ENCODE results near the gene SCN2A. TPM values are rescaled to one million over a fixed set of nuclear protein-coding genes. Genes with fewer than 3 reads are reported as not detected.

The SCN2A gene
- total and polyA plus RNA-seq, 2 donors (not counting 3 experiments of a cell fraction or from before 2014, with no cell fraction given) = not detected

DNA sequence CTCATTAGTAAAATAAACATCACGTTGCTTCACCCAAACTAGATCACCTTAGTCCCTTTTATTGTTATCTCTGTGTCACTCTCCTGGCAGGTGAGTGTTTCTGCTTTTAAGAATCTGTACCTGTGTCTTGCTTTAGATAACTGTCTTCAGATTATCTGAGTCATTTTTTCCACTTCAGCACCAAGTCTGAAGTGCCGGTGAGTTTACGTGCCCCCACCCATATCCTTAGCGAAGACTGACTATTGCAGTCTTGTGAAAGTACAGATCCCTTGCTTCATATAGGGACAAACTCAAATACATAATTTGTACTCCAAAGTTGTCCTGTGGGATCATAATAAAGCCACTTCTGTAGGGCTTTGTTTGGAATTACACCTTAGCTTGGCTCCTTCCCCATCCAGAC is 41.1 kb downstream of the SCN2A start:
- Histone ChIP-seq H3K4me1 (ENCODE audit: control insufficient read depth, extremely low read depth, insufficient read depth, low read length) (no peaks in the 10 kb centered on the region), H3K79me2 (ENCODE audit: control insufficient read depth, insufficient read depth, low read length) (no peaks in the 10 kb centered on the region), H3K9me3 (replicated peaks; ENCODE audit: control insufficient read depth, insufficient read depth, low read length) (no peaks in the 10 kb centered on the region), H3K4me3 (replicated peaks in 1 of 3; ENCODE audit: insufficient read depth in 1 of 3, low read depth in 1 of 3, low read length in 3 of 3) (no peak overlapping the region), H3K9me1 (replicated peaks; ENCODE audit: control insufficient read depth, extremely low read depth, insufficient read depth, low read length) (no peaks in the 10 kb centered on the region), H3K36me3 (ENCODE audit: control insufficient read depth in 2 of 2, extremely low read depth in 1 of 2, insufficient read depth in 2 of 2, low read length in 2 of 2) (no peaks in the 10 kb centered on the region), H3K27ac (ENCODE audit: insufficient read depth, low read depth, low read length) (no peak overlapping the region), H3K9ac (replicated peaks; ENCODE audit: extremely low read depth, insufficient read depth, low read length) (no peak overlapping the region), H2AFZ (ENCODE audit: low read depth, low read length) (no peak overlapping the region), H3K4me2 (ENCODE audit: insufficient read depth, low read length) (no peak overlapping the region), H4K20me1 (replicated peaks; ENCODE audit: control insufficient read depth, extremely low read depth, insufficient read depth, low read length) (no peaks in the 10 kb centered on the region), H3K27me3 (ENCODE audit: control insufficient read depth in 2 of 2, insufficient read depth in 2 of 2, low read length in 2 of 2) (no peaks in the 10 kb centered on the region)
- intact Hi-C loops (cut with micrococcal nuclease) (no loop called here), dilution Hi-C loops (cut with MboI; ENCODE audit: extremely low pct_ligation_motif_present, low sequenced_read_pairs) (no loop called here)
- CTCF ChIA-PET = no interaction called here
- FAIRE-seq = no peak
- no peak for DNase-seq (ENCODE audit: low read depth, low spot score)
- POLR2A ChIA-PET = no interaction called here
- BruUV-seq (replicated peaks) = no TSS peak
- TF ChIP-seq EZH2 (IDR thresholded peaks at IDR 0.05; ENCODE audit: borderline replicate concordance, low read depth, low read length, severe bottlenecking) (no peak), JUN (IDR thresholded peaks at IDR 0.05; ENCODE audit: borderline replicate concordance, insufficient read depth, insufficient read length, low read depth) (no peak), GATA2 (IDR thresholded peaks at IDR 0.05; ENCODE audit: insufficient read depth, insufficient read length, low read depth, low read length) (no peak), POLR2AphosphoS5 (IDR thresholded peaks at IDR 0.05; ENCODE audit: insufficient read depth, low read depth, low read length) (no peak), MYC (IDR thresholded peaks at IDR 0.05; ENCODE audit: low read depth, low read length) (no peak), POLR2A (IDR thresholded peaks at IDR 0.05; ENCODE audit: low read depth, low read length) (no peak), FOS (IDR thresholded peaks at IDR 0.05; ENCODE audit: borderline replicate concordance, insufficient read depth, low read length) (no peak)
- TF ChIP-seq, protein P1, sequence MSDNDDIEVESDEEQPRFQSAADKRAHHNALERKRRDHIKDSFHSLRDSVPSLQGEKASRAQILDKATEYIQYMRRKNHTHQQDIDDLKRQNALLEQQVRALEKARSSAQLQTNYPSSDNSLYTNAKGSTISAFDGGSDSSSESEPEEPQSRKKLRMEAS (IDR thresholded peaks at IDR 0.05; ENCODE audit: insufficient read depth, insufficient read length) = no peak
- TF ChIP-seq, protein P2, sequence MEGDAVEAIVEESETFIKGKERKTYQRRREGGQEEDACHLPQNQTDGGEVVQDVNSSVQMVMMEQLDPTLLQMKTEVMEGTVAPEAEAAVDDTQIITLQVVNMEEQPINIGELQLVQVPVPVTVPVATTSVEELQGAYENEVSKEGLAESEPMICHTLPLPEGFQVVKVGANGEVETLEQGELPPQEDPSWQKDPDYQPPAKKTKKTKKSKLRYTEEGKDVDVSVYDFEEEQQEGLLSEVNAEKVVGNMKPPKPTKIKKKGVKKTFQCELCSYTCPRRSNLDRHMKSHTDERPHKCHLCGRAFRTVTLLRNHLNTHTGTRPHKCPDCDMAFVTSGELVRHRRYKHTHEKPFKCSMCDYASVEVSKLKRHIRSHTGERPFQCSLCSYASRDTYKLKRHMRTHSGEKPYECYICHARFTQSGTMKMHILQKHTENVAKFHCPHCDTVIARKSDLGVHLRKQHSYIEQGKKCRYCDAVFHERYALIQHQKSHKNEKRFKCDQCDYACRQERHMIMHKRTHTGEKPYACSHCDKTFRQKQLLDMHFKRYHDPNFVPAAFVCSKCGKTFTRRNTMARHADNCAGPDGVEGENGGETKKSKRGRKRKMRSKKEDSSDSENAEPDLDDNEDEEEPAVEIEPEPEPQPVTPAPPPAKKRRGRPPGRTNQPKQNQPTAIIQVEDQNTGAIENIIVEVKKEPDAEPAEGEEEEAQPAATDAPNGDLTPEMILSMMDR (IDR thresholded peaks at IDR 0.05; ENCODE audit: extremely low read depth in 1 of 2, insufficient read depth in 1 of 2, low read depth in 1 of 2, low read length in 2 of 2) = no peak
